ENCODE results near the gene PDS5B.
A peak's percentile ranks its signal among the peaks of the same experiment; 100 is the strongest.

The PDS5B gene

DNA sequence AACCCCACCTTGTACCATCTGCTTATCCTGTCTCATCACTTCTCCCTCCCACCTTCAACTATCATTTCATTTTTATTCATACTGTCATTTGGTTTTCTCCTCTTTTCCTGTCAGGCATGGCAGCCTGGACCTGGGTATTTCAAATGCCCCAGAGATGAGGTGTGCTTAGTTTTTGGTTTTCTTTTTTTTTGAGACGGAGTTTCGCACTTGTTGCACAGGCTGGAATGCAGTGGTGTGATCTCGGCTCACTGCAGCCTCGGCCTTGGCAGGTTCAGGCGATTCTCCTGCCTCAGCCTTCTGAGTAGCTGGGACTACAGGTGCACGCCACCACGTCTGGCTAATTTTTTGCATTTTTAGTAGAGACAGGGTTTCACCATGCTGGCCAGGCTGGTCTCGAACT lies 5.8 kb downstream of the PDS5B start:
- no peak for DNase-seq

DNA sequence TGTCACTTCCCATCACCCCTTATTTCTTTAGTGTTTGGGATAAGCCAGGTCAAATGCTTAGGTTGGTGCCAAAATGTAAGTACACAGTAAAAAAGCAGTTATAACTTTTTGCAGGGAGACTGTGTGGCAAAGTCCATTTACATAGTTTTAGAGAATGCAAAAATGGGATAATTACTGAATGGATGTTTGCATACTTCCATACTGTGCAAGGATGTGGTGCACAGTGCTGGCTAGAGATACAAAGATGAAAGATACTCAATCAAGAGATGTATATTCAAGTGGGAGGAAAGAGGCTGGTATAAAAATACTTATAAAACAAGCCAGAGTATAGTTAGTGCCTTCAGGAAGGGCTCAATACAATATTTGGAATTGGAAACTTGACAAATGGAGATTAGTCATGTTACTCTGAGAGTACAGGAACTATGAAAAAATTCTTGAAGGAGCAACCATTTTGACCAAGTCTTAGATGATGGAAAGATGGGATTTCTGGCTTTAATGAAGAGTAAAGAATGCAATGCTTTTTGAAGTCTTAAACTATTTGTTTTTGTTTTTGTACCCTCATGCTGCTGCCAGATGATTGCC lies 8.0 kb downstream of the PDS5B start:
- no peak for DNase-seq

DNA sequence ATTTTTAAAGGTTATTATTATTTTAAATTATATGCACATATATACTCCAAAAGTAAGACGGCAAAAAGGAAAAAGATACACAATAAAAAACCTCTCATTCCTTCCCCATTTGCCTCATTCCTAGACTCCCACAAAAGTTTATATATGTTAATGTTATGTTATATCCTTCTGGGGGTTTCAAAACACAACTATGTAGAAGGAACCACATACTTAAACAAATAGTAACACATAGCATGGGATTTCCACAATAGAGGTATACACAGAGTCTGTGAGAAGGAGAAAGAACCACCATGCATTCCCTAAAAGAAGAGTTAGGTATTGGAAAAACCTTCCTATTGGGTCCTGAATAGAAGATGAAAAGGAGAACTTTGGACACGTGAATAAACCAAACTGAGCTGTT lies 9.1 kb downstream of the PDS5B start:
- no peak for DNase-seq

DNA sequence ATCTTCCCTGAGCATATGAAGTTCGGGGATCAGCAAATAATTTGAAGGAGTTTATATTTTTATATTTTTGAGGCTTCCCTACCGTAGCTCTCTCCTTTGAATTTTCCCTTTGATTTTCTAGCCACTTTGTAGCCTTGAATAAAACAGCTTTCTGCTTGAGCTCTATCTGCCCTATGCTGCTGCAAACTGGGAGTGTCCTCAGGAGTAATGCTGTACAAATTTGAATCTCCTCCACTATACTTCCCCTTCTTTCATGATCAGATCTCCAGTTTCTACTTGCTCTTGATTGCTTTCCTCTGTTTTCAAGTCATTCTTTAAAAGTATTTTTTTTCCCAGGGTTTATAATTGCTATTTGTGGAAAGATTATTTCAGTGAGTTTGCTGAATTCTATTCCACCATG lies 14.6 kb downstream of the PDS5B start:
- no peak for DNase-seq

DNA sequence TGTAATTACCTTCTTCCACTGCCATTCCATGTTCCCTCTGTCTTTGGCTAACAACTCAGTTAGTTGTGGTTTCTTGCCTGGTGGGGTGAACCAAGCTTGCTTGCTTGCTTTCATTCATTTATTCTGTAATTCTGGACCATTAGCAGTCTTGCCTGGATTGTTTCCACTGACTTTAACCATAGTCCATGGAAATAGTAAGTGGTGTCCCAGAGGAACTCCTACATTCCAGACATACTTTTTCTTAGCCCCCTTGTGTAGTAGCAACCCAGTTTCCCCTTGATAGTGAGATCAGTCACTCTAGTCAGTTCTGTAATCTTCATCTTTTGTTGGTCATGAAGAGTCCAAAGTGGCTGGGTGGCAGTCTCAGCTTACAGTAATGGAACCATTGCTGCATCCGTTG lies 23.2 kb downstream of the PDS5B start:
- no peak for DNase-seq

DNA sequence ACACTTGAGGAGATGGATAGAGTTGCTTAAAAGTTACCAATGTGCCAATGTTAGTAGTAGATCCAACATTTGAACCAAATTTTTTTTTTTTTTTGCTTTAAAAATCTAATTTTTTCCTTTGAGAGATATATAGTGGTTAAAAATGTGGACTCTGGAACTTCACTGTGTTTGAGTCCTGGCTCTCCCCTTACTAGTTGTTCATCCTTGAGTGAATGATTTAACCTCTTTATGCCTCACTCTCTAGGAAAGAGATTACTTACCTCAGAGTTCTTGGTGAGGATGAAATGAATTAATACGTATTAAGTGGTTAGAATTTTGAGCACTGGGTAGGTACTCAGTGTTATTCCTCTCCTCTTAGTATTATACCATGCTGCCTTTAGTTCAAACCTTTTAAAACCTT lies 24.3 kb downstream of the PDS5B start:
- no peak for DNase-seq

DNA sequence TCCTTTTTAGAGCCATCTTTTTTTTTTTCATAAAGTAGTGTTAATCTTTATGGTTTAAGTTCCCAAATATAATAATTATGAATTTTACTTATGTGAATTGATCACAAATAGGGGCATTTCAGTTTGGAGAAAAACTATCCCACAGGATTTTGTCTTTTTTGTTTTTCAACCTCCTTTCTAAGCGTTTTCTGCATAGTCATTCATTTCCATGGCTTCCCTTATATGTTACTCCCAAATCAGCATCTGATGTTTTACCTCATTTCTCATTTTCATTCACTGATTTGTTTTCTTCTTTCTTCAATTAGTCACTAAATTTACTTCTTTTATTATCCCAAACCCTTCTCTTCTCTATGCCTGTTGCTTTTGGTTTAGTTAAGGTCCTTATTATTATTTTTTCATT lies 24.7 kb downstream of the PDS5B start:
- DNase-seq: no peak

DNA sequence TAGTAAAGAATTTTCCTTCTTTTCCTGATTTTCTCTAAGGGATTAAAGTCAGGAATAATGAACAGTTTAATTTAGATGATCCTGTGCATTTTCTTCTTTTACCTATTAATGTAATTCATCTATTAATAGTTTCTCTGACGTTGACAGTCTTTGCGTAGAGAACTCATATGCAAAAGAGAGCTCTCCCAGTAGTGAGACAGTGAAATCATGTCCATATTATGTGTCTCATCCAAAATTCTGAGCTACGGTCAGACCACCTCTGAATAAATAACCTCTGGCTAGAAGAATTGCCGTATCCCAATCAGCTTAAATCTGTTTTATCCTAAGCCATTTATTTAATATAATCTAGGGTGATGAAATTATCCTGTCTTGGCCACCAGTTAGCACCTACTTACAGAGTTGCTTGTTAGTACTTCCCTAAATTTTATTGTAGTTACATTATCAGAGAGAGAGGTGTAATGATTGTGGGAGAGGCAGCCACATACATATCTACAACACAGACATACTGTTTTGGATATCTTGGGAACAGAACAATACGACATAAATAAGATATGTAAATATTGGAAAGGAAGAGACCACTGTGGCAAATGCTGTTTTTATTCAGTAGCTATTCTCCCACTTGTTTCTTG lies 30.7 kb downstream of the PDS5B start:
- no peak for DNase-seq

DNA sequence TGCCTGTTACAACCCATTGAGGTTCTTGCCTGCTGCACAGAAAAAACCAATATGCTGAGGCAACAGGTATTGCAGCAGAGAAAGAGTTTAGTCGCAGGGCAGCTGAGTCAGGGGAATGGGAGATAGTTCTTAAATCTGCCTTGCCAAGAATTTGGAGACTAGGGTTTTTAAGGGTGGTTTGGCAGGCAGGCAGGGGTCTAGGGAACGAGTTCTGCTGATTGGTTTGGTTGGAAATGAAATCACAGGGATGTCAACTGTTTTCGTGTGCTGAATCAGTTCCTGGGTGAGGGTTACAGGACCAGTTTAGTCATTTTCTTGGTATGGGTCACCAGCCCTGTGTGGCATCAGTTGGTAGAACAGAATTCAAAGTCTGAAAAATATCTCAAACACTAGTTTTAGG lies 36.6 kb downstream of the PDS5B start:
- DNase-seq: no peak

DNA sequence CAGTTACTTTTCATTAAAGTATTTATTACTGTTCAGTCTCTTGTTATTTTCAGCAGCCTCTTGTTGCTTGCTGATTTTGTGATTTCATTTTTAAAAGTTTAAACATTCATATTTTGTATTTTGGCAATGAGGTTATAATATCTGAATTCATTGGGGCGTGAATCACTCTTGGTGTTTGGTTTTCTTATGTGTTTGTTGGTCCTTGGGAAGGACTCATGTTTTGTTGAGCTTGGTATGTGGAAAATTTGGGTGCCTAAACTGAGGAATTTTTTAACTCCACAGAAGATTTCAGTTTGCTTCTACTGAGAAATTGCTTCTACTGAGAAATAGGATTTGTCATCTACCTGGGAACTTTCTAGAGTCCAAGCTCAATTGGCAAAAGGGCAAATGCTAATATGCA lies 38.2 kb downstream of the PDS5B start:
- no peak for DNase-seq

DNA sequence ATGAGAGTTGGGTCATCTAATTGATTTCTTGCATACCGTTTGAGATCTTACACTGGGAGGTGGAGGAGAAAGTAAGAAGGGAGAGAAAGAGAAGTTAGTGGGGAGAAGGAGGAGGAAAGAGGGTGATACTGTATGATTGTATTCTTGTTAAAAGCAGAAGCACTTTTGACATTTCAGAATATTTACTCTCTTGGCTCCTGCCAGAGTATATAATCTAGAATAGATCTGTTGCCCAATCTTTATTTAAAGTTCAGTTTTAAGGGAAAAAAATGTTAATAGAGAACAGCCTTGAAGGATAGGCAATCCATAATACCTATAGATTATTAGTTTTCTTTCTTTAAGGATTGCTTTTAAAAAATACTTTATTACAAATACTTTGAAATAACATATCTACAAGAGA lies 41.5 kb downstream of the PDS5B start:
- no peak for DNase-seq

DNA sequence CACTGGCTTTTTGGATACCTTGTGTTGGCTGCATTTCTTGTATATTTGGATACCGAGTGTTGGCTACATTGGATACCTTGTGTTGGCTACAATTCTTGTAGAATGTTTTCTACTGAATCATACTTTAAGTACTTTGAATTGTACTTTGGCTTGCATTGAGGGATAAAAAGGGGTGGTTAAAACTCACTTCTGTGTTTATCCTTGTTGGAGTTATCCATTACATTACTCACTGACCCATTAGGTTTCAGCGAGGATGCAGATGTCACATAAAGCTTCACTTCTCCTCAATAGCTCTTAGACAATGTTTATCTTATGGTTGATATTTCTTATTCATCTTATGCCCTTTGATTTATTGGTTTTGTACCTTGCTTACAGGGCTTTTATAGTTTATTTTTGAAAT lies 43.1 kb downstream of the PDS5B start:
- no peak for DNase-seq

DNA sequence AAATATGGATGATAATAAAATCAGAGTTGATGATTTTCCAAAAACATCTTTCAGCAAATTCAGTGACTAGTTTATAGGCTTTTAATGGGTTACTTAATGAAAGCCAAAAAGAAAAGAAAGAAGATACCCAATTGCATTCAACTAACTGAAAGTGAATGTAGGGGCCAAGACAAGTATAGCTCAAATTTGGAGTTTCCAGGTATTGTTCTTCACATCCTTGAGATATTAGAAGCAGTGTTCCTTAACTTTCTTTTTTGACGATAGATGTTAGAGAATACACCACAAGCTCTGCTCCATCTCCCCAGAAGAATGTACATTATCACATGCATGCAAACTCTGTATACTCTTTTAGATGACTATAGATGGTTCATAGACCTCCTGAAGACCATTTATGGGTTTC lies 43.6 kb downstream of the PDS5B start:
- no peak for DNase-seq

DNA sequence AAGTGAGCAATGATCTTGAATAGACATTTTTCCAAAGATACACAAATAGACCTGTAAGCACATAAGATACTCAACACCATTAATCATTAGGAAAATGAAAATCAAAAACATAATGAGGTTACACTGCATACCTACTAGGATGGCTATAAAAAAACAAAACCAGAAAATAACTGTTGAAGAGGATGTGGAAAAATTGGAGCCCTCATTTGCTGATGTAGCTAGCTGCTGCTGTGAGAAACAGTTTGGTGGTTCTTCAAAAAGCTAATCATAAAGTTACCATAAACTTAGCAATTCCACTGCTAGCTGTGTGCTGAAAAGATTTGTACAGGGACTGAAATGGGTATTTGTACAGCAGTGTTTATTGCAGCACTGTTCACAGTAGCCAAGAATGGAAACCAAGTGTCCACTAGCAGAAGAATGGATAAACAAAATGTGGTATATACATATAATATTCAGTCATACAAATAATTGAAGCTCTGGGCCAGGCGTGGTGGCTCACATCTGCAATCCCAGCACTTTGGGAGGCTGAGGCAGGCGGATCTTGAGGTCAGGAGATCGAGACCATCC lies 46.2 kb downstream of the PDS5B start:
- DNase-seq: no peak

DNA sequence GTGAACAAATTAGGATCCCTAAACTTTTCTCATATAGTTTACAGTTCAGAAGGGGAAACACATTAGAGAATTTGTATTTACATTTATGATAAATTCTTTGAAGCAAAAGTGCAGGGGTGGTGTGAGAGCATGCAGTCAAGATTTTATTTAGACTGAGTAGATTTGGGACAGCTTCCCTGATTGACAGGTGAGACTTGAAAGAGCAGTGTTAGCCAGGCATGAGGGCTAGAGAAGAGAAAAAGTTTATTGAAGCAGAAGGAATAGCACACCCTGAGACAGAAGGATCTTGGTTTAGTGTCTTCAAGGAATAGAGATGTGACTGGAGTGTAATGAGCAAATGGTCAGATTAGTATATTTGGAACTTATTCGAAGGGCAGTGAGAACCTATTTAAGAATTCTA lies 50.5 kb downstream of the PDS5B start:
- DNase-seq: no peak

DNA sequence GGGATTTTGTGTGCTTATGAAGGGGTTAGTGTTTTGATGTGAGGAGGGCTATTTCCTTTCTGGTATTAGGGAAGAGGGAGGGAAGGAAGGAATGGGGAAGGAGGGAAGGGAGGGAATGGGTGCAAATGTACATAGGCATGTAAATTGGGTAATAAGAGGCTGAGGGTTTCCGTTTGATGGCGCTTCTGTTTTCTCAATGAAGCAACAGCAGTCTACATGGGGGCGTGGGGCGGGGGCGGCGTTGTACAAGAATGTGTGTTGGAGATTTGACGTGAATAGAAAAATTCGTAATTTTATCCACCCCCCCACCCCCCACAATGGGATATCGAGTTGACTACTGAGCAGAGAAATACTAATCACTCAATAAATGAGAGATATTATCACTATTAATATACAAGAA lies 52.5 kb downstream of the PDS5B start:
- DNase-seq: no peak

DNA sequence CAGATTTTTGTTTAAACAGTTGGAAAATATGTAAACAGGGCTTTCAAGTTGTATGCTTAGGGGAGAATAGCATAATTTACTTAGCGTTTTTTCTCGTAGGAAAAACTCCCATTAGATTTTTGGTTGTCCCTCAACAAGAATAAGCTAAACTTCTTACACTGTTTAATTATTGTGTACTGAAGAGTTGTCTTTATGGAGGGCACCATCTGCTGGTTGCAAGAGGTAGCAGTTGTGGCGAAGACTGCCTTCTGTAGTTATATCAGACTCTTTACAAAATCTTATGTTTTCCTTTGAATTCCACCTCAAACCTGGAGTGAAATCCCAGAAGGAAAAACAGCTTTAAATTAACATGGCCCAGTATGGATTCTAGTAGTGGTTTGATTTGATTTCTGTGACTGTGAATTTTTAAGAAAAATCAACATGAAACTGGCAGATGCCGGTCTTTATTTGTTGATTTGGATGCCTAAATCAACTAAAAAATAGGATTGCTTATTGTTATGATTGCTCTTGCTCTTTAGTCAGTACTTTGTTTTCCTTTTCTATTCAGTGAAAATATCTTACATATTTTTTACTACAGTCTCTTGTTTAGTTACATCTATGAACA lies 53.4 kb downstream of the PDS5B start:
- DNase-seq: peak; percentile 11 to 49

DNA sequence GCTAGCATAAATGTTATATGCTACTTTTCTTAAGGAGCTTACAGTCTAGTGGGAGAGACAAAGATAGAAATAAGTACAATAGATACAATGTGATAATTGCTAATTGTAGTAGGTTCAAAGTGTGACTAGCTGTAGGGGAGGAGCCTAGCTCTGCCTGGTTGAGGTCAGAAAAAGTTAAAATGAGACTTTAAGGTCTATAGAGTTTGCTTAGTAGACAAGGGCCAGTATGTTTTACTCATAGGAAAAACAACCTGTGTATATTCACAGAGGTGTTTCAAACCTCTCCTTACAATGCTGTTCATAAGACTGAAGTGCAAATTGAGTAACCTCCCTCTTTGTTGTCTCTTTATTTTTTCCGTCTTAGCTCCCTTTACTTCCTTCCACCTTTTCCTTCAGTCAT lies 56.1 kb downstream of the PDS5B start:
- DNase-seq: no peak

DNA sequence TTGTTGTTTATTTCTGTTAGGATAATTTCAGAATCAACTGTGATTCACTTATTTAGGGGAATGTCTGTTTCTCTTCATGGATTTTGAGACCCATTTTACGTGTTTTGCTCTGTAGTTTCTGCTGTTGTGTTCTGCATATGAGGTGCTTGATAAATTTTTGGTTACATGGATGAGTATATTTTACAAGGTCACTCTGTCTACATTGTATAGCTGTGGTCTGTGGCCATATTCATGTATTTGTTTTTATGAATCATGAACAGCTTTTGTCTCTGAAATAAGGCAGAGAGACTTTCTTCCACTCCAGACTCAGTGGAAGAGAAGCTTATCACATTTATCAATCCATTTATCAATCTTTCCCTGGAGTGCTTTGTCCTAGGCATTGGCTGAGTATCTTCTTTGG lies 56.6 kb downstream of the PDS5B start:
- no peak for DNase-seq

DNA sequence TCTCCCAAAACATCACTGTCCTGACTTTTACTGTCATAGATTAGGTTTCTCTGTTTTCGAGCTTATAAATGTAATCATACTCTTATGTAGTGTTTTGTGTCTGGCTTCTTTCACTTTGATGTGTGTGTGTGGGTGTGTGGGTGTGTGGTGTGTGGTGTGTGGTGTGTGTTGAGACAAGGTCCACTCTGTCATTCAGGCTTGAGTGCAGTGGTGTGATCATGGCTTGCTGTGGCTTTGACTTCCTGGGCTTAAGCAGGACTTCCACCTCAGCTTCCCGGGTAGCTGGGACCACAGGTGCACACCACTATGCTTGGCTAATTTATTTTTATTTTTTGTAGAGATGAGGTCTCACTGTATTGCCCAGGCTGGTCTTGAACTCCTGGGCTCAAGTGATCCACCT lies 59.6 kb downstream of the PDS5B start:
- no peak for DNase-seq

DNA sequence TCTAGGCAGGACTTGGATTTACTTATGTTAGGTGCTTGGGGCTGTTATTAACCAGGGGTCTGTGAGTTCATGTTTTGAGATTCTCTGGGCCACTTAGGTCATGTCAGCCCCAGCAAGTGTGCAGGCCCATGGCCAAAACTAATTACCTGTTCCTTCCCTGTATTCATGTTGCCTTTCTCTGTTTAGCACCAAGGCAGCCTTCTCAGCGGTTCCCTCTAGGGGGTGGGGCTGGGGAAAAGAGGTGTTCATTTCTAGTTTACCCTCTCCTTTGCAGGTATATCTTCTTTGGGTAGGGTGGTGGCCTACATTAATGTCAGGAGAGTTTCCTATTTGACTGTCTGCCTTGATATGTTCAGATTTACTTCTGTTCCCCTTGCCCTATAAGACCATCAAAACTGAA lies 61.7 kb downstream of the PDS5B start:
- DNase-seq: no peak

DNA sequence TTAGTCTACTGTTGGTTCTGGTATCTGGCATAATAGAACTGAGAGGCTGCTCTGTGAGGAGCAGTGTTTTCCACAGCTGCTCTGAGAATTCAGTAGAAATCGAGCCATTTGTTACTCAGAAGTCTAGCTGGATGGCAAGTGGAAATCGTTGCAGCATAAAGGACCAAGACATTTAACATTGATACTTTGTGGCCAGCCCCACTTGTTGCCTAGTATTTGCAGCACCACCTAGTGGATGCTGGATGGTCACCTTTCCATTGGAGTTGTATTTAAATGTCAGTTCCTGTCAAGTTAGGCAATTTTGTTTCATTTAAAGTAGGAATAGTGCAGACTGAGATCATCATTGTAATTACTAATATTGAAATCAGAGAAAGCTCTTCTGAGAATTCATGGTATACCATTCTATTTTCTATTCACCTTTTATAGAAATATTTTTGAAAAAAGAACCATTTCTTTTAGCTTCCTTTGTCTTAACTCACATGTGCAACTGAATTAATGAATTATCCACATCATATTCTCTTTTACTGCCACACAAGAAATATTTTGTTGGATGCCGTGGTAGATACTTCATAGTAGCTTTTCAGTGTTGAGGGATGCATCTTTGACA lies 64.6 kb downstream of the PDS5B start:
- peak; percentile 24 to 59 for DNase-seq

DNA sequence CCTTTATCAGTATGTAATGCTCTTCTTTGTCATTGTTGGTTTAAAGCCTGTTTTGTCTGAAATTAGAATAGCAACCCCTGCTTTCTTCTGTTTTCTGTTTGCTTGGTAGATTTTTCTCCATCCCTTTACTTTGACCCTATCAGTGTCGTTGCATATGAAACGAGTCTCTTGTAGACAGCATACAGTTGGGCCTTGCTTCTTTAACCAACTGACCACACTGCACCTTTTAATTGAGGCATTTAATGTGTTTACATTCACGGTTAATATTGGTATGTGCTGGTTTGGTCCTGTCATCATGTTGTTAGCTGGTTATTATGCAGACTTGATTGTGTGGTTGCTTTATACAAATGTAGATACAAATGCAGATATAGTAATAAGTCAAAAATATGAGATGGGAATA lies 71.1 kb downstream of the PDS5B start:
- no peak for DNase-seq

DNA sequence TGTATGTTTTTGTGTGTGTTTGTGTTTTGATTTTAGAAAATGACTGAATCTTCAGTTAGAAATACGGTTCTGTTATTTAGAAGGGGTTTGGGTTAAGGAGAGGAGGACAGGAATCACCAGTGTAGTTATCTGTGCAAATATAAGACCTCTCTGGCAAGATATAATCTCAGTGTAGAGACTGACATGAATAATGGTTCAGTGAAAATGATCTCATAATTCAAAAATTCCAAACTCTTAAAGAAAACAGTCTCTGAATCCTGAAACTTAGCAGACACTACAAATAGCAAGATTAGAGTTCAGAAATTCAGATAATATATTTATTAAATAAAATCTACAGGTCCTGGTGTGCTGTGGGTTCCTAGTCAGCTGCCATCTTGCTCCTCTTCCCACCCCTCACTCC lies 73.5 kb downstream of the PDS5B start:
- no peak for DNase-seq
